Activated T-cell treated with anti-CD3 and anti-CD28 coated beads, Interleukin-2, amount 50 U/mL, for 48 hours (primary cell): Measurements from ENCODE around the gene KIF9.
"Not testable (repeated sequence)": the region's sequence is repeated elsewhere in the genome, so short reads cannot be mapped to it uniquely, and the experiment has no call there.

Source experiments
- DNase-seq, 2 experiments: peaks; one replicate each; pipeline ENCODE4 v3.0.0-alpha.2; 2020

Gene KIF9

GRCh38 chr3:47247131-47248064, 35.2 kb downstream of the KIF9 start:
- no peak for DNase-seq

- no peak for DNase-seq
These were observed 37.3 kb downstream of the KIF9 start for GRCh38 chr3:47245271-47245670.

- DNase-seq, result no peak
These were observed 38.0 kb downstream of the KIF9 start for GRCh38 chr3:47244531-47245100.

- DNase-seq, result no peak
These were observed 39.0 kb downstream of the KIF9 start for GRCh38 chr3:47243419-47244147.

GRCh38 chr3:47239929-47240328, 42.7 kb downstream of the KIF9 start:
- DNase-seq, result no peak

- DNase-seq, result no peak
These were observed 44.6 kb downstream of the KIF9 start for GRCh38 chr3:47238017-47238416.

- no peak for DNase-seq
These were observed 54.5 kb downstream of the KIF9 start for GRCh38 chr3:47228088-47228487.

- no peak for DNase-seq
These were observed 54.9 kb downstream of the KIF9 start for GRCh38 chr3:47227678-47228077.

GRCh38 chr3:47225310-47225906, 57.2 kb downstream of the KIF9 start:
- no peak for DNase-seq

- no peak for DNase-seq
These were observed 58.8 kb downstream of the KIF9 start for GRCh38 chr3:47223755-47224154.

GRCh38 chr3:47221798-47222197, 60.8 kb downstream of the KIF9 start:
- DNase-seq, result no peak

- DNase-seq, result no peak
These were observed 71.7 kb downstream of the KIF9 start for GRCh38 chr3:47210863-47211405.

- not testable (repeated sequence) for DNase-seq
These were observed 76.6 kb downstream of the KIF9 start for GRCh38 chr3:47206022-47206421.

- DNase-seq, result no peak
These were observed 77.7 kb downstream of the KIF9 start for GRCh38 chr3:47204875-47205274.

GRCh38 chr3:47202542-47202941, 80.1 kb downstream of the KIF9 start:
- no peak for DNase-seq

- DNase-seq, result no peak
These were observed 85.3 kb downstream of the KIF9 start for GRCh38 chr3:47197287-47197686.

- DNase-seq, result no peak
These were observed 87.6 kb downstream of the KIF9 start for GRCh38 chr3:47194994-47195393.

- DNase-seq, result no peak
These were observed 88.4 kb downstream of the KIF9 start for GRCh38 chr3:47193871-47194859.

GRCh38 chr3:47186285-47186684, 96.3 kb downstream of the KIF9 start:
- no peak for DNase-seq

GRCh38 chr3:47181685-47182084, 100.9 kb downstream of the KIF9 start:
- DNase-seq, result not testable (repeated sequence)

- not testable (repeated sequence) for DNase-seq
These were observed 102.6 kb downstream of the KIF9 start for GRCh38 chr3:47180011-47180410.
